HepG2 (cell line): ENCODE data around the gene RRBP1. TPM values are rescaled to one million over a fixed set of nuclear protein-coding genes. Genes with fewer than 3 reads are reported as not detected.

Experiments
- ATAC-seq: fragments of 200-7000 bp; cut with Tn5 transposase; 3 replicates; pipeline ENCODE4 v1.9.1; 2020; ENCODE audit warnings: mild to moderate bottlenecking, moderate library complexity
- BruUV-seq: library from RNA; stranded (reverse); fragments of 400-500 nt; replicated peaks from 2 replicates; lab custom pipeline; 2021; lab: Mats Ljungman, UMichigan
- CTCF ChIA-PET: fragments of 300-600 bp; formaldehyde crosslinking; extraction: SDS; loops from one replicate; lab custom pipeline; 2021; ENCODE audit warnings: low total read pairs, inconsistent platforms, low intra/inter-chr PET ratio; lab: Yijun Ruan, JAX
- POLR2A ChIA-PET: fragments of 350-600 bp; sonication (Branson Sonifier 250); formaldehyde crosslinking; loops from one replicate; lab custom pipeline; 2020; ENCODE audit warnings: antibody characterized with exemption, inconsistent platforms; lab: Yijun Ruan, JAX
- DNase-seq: peaks from one replicate; pipeline ENCODE4 v3.0.0-alpha.2; 2015; ENCODE audit warnings: low spot score
- FAIRE-seq: peaks from 3 replicates; lab custom pipeline; 2011; peaks lifted over from hg19 to GRCh38; lab: Jason Lieb, UNC
- H2AFZ ChIP-seq: one replicate; pipeline ENCODE4 v1.6.1; 2011; ENCODE audit warnings: low read length, inconsistent platforms
- H3K27ac ChIP-seq: fragments of 300-600 bp; 3 replicates; pipeline ENCODE4 v1.8.0; 2011; ENCODE audit warnings: mixed run types, mild to moderate bottlenecking, mixed read lengths, low read length, inconsistent platforms; ENCODE audit not compliant: insufficient read depth; ENCODE audit errors: extremely low read length
- H3K27me3 ChIP-seq, 2 experiments: fragments of 200-600 bp in 1 of 2; 2 replicates in 1 of 2; 3 replicates in 1 of 2; pipeline versions ENCODE4 v1.6.0 to v1.8.0; 2011; ENCODE audit warnings: low read length in 2 of 2, mild to moderate bottlenecking in 2 of 2, moderate library complexity in 2 of 2, inconsistent platforms in 1 of 2; ENCODE audit not compliant: insufficient read depth in 2 of 2, control insufficient read depth in 1 of 2
- H3K36me3 ChIP-seq, 2 experiments: fragments of 200-600 bp in 1 of 2; replicated peaks in 1 of 2; 2 replicates in 1 of 2; 3 replicates in 1 of 2; pipeline versions ENCODE4 v1.5.1 to v1.8.0; 2011; ENCODE audit warnings: low read length in 2 of 2, inconsistent platforms in 1 of 2; ENCODE audit not compliant: insufficient read depth in 2 of 2, control insufficient read depth in 1 of 2
- H3K4me1 ChIP-seq: 2 replicates; pipeline ENCODE4 v1.5.1; 2012; ENCODE audit warnings: low read length, inconsistent platforms; ENCODE audit not compliant: insufficient read depth
- H3K4me2 ChIP-seq: 2 replicates; pipeline ENCODE4 v1.6.0; 2011; ENCODE audit warnings: low read depth, low read length, inconsistent platforms
- H3K4me3 ChIP-seq, 3 experiments: fragments of 200-600 bp in 1 of 3; sonication (generic), shearing (Covaris generic) in 1 of 3; replicated peaks in 1 of 3; 2 replicates each; pipeline ENCODE4 v1.5.1; 2011 to 2016; ENCODE audit warnings: low read length in 3 of 3, inconsistent platforms in 2 of 3, low read depth in 2 of 3, mild to moderate bottlenecking in 2 of 3, control low read depth in 1 of 3, mixed read lengths in 1 of 3; ENCODE audit not compliant: insufficient read depth in 1 of 3
- H3K79me2 ChIP-seq: one replicate; pipeline ENCODE4 v1.6.1; 2011; ENCODE audit warnings: low read length, inconsistent platforms; ENCODE audit not compliant: insufficient read depth
- H3K9ac ChIP-seq: 2 replicates; pipeline ENCODE4 v1.6.0; 2011; ENCODE audit warnings: mild to moderate bottlenecking, low read depth, low read length, inconsistent platforms; ENCODE audit not compliant: insufficient read depth
- H3K9me3 ChIP-seq: 2 replicates; pipeline ENCODE4 v1.5.1; 2012; ENCODE audit warnings: mild to moderate bottlenecking, low read length
- H4K20me1 ChIP-seq: 2 replicates; pipeline ENCODE4 v1.6.0; 2011; ENCODE audit warnings: inconsistent platforms, mild to moderate bottlenecking, low read length, moderate library complexity; ENCODE audit not compliant: insufficient read depth
- CREB1 ChIP-seq, 2 experiments: fragments of 450-650 bp in 1 of 2; IDR thresholded peaks; 2 replicates each; pipeline ENCODE4 v1.6.1; 2016 to 2017; ENCODE audit warnings: control low read depth in 1 of 2, mild to moderate bottlenecking in 1 of 2, missing compliant biosample characterization in 1 of 2, missing genetic modification characterization in 1 of 2
- FOXK1 ChIP-seq: sonication (generic); formaldehyde crosslinking; IDR thresholded peaks from 2 replicates; pipeline ENCODE4 v1.4.0; 2020; ENCODE audit warnings: low read depth, missing genetic modification reagents, borderline replicate concordance
- GPN1 ChIP-seq: sonication (generic); formaldehyde crosslinking; IDR thresholded peaks from 2 replicates; pipeline ENCODE4 v1.5.1; 2020; ENCODE audit warnings: missing genetic modification reagents, borderline replicate concordance
- KDM5A ChIP-seq: fragments of 200-600 bp; sonication (generic); IDR thresholded peaks from 2 replicates; pipeline ENCODE4 v1.7.0; 2018; ENCODE audit warnings: antibody characterized with exemption, mild to moderate bottlenecking, low read length, borderline replicate concordance
- NKX3-1 ChIP-seq: sonication (generic); formaldehyde crosslinking; IDR thresholded peaks from 2 replicates; pipeline ENCODE4 v1.5.0; 2020; ENCODE audit warnings: missing genetic modification reagents
- ONECUT2 ChIP-seq: sonication (generic); formaldehyde crosslinking; IDR thresholded peaks from 2 replicates; pipeline ENCODE4 v1.4.0; 2020; ENCODE audit warnings: missing genetic modification reagents
- PHF20 ChIP-seq: sonication (generic); formaldehyde crosslinking; IDR thresholded peaks from 2 replicates; pipeline ENCODE4 v1.5.0; 2020; ENCODE audit warnings: mild to moderate bottlenecking, missing genetic modification reagents
- SP4 ChIP-seq: sonication (generic); formaldehyde crosslinking; IDR thresholded peaks from 2 replicates; pipeline ENCODE4 v1.8.1; 2023; ENCODE audit warnings: mild to moderate bottlenecking, missing genetic modification reagents
- SRY ChIP-seq: sonication (generic); formaldehyde crosslinking; IDR thresholded peaks from 2 replicates; pipeline ENCODE4 v1.8.0; 2022; ENCODE audit warnings: mild to moderate bottlenecking, missing genetic modification reagents
- TBX3 ChIP-seq: fragments of 450-650 bp; IDR thresholded peaks from 2 replicates; pipeline ENCODE4 v1.6.1; 2017; ENCODE audit warnings: antibody characterized with exemption, mild to moderate bottlenecking, inconsistent platforms, borderline replicate concordance
- TSC22D2 ChIP-seq: sonication (generic); formaldehyde crosslinking; IDR thresholded peaks from 2 replicates; pipeline ENCODE4 v1.5.1; 2020; ENCODE audit warnings: missing genetic modification reagents, mild to moderate bottlenecking, borderline replicate concordance
- ZC3H4 ChIP-seq: sonication (generic); formaldehyde crosslinking; IDR thresholded peaks from 2 replicates; pipeline ENCODE4 v1.4.0; 2020; ENCODE audit warnings: missing genetic modification reagents, borderline replicate concordance
- ZNF24 ChIP-seq: fragments of 450-650 bp; IDR thresholded peaks from 2 replicates; pipeline ENCODE4 v1.6.1; 2017; ENCODE audit warnings: antibody characterized with exemption, mild to moderate bottlenecking
- ZNF326 ChIP-seq: sonication (generic); formaldehyde crosslinking; IDR thresholded peaks from 2 replicates; pipeline ENCODE4 v1.4.0; 2020; ENCODE audit warnings: missing genetic modification reagents, borderline replicate concordance
- ZNF337 ChIP-seq: sonication (generic); formaldehyde crosslinking; IDR thresholded peaks from 2 replicates; pipeline ENCODE4 v1.5.1; 2020; ENCODE audit warnings: missing genetic modification reagents, low read depth, mild to moderate bottlenecking, borderline replicate concordance
- ZNF343 ChIP-seq: sonication (generic); formaldehyde crosslinking; IDR thresholded peaks from 2 replicates; pipeline ENCODE4 v1.4.0; 2020; ENCODE audit warnings: mild to moderate bottlenecking, missing genetic modification reagents
- ZNF558 ChIP-seq: sonication (generic); formaldehyde crosslinking; IDR thresholded peaks from 2 replicates; pipeline ENCODE4 v1.9.0; 2022; ENCODE audit warnings: mild to moderate bottlenecking, missing genetic modification reagents, borderline replicate concordance
- WGBS: methylation state at CpG from one replicate; pipeline ENCODE4 v1.1.6; 2017; ENCODE audit warnings: low lambda C conversion rate; 5-methylcytosine and 5-hydroxymethylcytosine counted together
- in situ Hi-C: cut with HindIII; loops from 2 replicates; pipeline ENCODE4 v1.10.0; 2017; ENCODE audit warnings: low pct_unique_long_range_greater_than_20kb; ENCODE audit not compliant: extremely low pct_ligation_motif_present
- intact Hi-C: fragments of 100-400 bp; cut with micrococcal nuclease; formaldehyde crosslinking; loops from one replicate; pipeline ENCODE4 v1.10.0; 2022; ENCODE audit not compliant: unreplicated experiment
- polyA plus RNA-seq, 8 experiments: library from polyadenylated mRNA; depleted of rRNA in 3 of 8; stranded (reverse) in 7 of 8; unstranded in 1 of 8; fragments of >200 nt; fragmentation: Illumina TruSeq in 4 of 8; extraction: Trizol in 4 of 8; gene quantifications; 2 replicates each; pipeline versions ENCODE4 v1.2.1 to v1.2.3, GENCODE V29; 2011 to 2016; ENCODE audit warnings: low read depth in 4 of 8, missing spikeins in 1 of 8, mixed read lengths in 1 of 8; ENCODE audit not compliant: insufficient read depth in 1 of 8
- total RNA-seq, 5 experiments: library from RNA; depleted of rRNA; stranded (reverse); fragments of >200 nt; fragmentation: Illumina TruSeq; extraction: Trizol; gene quantifications; 2 replicates each; pipeline ENCODE4 v1.2.3, GENCODE V29; 2016; ENCODE audit warnings: low read depth in 1 of 5
- TF ChIP-seq, protein P1 (sequence below): IDR thresholded peaks from 2 replicates; pipeline ENCODE4 v1.6.1; 2016; ENCODE audit warnings: mild to moderate bottlenecking, missing biosample characterization, missing genetic modification reagents
- TF ChIP-seq, protein P2 (sequence below): sonication (generic); formaldehyde crosslinking; IDR thresholded peaks from 2 replicates; pipeline ENCODE4 v1.9.0; 2021; ENCODE audit warnings: missing genetic modification reagents, borderline replicate concordance

Gene RRBP1
- total and polyA plus RNA-seq, 2 of the 13 experiments (the other 11 are each of a cell fraction or from before 2014, with no cell fraction given): 150 to 222 TPM

DNA sequence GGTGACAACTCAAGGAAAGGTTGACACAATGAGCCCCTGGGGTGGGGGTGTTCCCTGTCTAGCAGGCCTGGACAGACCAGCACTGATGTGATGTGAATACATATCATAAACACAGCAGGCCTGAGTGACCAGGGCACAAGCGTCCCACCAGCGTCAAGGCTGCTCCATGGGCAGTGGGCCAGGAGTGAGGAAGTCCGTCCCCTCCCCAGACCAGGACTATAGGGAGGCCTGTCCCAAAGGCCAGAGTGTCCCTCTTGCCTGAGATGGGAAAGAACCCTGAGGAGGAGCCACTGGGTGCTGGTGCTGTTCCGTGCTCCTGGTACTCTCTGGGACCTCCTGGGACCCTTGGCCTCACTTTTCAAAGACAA lies 44.6 kb downstream of the RRBP1 start (continued):
- TF ChIP-seq PHF20 (CRISPR knock-in tag) (0 out of 2 replicates have a peak, but pooled peaks have one; percentile 23), ZNF24 (no peak), NKX3-1 (CRISPR knock-in tag) (no peak), ZNF343 (CRISPR knock-in tag) (no peak), SRY (CRISPR knock-in tag) (no peak), CREB1 (IDR thresholded peaks at IDR 0.05) (no peak), CREB1 (CRISPR knock-in tag; IDR thresholded peaks at IDR 0.05) (no peak), GPN1 (no peak), FOXK1 (CRISPR knock-in tag) (no peak), TSC22D2 (no peak), SP4 (peak; percentile 4; the same call in 1 of the 2 replicates), ZNF337 (CRISPR knock-in tag) (no peak)

- H3K9me3 ChIP-seq: no peaks in the 10 kb centered on the region
- ATAC-seq: no peak
- H3K36me3 ChIP-seq: peaks cover 90 to 98% of the 10 kb centered on the region in 2 experiments
- FAIRE-seq: no peak
- ChIA-PET POLR2A (no interaction called here), CTCF (no interaction called here)
- peaks cover 12% of the 10 kb centered on the region for H3K79me2 ChIP-seq
- no peaks in the 10 kb centered on the region for H3K27me3 ChIP-seq
- H3K4me1 ChIP-seq: peaks cover 10% of the 10 kb centered on the region
- intact Hi-C loops (no loop called here), in situ Hi-C loops (no loop called here)
- WGBS: 98% methylated on average over 24 of the region's 24 CpGs
- no peak overlapping the region for H3K9ac ChIP-seq
- H2AFZ ChIP-seq: no peak overlapping the region
- H4K20me1 ChIP-seq: peaks cover 39% of the 10 kb centered on the region; the same call in 1 of the 2 replicates
- no peak overlapping the region for H3K27ac ChIP-seq
- no peak overlapping the region for H3K4me3 ChIP-seq
- BruUV-seq: no TSS peak
- no peak for DNase-seq
- no peak overlapping the region for H3K4me2 ChIP-seq
- TF ChIP-seq, protein P1, sequence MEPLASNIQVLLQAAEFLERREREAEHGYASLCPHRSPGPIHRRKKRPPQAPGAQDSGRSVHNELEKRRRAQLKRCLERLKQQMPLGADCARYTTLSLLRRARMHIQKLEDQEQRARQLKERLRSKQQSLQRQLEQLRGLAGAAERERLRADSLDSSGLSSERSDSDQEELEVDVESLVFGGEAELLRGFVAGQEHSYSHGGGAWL (CRISPR knock-in tag): no peak
- TF ChIP-seq, protein P2, sequence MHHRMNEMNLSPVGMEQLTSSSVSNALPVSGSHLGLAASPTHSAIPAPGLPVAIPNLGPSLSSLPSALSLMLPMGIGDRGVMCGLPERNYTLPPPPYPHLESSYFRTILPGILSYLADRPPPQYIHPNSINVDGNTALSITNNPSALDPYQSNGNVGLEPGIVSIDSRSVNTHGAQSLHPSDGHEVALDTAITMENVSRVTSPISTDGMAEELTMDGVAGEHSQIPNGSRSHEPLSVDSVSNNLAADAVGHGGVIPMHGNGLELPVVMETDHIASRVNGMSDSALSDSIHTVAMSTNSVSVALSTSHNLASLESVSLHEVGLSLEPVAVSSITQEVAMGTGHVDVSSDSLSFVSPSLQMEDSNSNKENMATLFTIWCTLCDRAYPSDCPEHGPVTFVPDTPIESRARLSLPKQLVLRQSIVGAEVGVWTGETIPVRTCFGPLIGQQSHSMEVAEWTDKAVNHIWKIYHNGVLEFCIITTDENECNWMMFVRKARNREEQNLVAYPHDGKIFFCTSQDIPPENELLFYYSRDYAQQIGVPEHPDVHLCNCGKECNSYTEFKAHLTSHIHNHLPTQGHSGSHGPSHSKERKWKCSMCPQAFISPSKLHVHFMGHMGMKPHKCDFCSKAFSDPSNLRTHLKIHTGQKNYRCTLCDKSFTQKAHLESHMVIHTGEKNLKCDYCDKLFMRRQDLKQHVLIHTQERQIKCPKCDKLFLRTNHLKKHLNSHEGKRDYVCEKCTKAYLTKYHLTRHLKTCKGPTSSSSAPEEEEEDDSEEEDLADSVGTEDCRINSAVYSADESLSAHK: no peak
- TF ChIP-seq ZNF326 (CRISPR knock-in tag): no peak
- no peak for TF ChIP-seq ZNF558 (CRISPR knock-in tag)
- TF ChIP-seq TBX3: no peak
- TF ChIP-seq ZC3H4: no peak
- no peak for TF ChIP-seq KDM5A
- TF ChIP-seq ONECUT2: no peak
Observed at GRCh38 chr20:17636523-17637412, 45.3 kb downstream of the RRBP1 start.
